Esophagus muscularis mucosa (tissue), 3 donors: ENCODE data around the gene MAGI2.

Experiments
- POLR2AphosphoS5 ChIP-seq, 2 donors: sonication (generic); formaldehyde crosslinking; IDR thresholded peaks; one replicate each; pipeline ENCODE4 v1.6.1; 2017; ENCODE audit warnings: antibody characterized with exemption in 2 of 2
- TF ChIP-seq, protein P1 (sequence below), 3 experiments: fragments of 200-600 bp in 2 of 3; fragments of 450-650 bp in 1 of 3; sonication (generic) in 2 of 3; IDR thresholded peaks; one replicate each; pipeline ENCODE4 v1.5.1; 2017 to 2019; ENCODE audit warnings: antibody characterized with exemption in 3 of 3, mild to moderate bottlenecking in 2 of 3, moderate library complexity in 1 of 3

DNA sequence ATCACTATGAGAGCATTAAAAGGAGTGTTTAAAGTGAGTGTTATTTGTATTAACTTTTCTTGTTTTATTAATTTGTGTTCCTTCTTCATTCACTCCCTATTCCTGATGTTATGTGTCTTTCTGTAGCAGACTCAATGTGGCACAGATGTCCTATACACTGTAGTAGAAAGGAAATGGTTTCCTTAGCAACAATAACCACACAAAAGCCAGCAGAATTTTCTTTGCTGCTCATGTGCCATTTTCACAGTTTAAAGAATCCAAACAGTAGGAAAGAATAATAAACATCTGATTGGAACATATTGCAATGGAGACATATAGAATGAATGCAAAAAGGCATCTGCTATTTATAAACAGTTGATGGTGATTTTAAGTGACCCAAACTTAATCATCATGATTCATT is 891.3 kb downstream of the MAGI2 start:
- TF ChIP-seq POLR2AphosphoS5 (IDR thresholded peaks at IDR 0.05), result no peak
- TF ChIP-seq, protein P1, sequence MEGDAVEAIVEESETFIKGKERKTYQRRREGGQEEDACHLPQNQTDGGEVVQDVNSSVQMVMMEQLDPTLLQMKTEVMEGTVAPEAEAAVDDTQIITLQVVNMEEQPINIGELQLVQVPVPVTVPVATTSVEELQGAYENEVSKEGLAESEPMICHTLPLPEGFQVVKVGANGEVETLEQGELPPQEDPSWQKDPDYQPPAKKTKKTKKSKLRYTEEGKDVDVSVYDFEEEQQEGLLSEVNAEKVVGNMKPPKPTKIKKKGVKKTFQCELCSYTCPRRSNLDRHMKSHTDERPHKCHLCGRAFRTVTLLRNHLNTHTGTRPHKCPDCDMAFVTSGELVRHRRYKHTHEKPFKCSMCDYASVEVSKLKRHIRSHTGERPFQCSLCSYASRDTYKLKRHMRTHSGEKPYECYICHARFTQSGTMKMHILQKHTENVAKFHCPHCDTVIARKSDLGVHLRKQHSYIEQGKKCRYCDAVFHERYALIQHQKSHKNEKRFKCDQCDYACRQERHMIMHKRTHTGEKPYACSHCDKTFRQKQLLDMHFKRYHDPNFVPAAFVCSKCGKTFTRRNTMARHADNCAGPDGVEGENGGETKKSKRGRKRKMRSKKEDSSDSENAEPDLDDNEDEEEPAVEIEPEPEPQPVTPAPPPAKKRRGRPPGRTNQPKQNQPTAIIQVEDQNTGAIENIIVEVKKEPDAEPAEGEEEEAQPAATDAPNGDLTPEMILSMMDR (IDR thresholded peaks at IDR 0.05), result no peak
